Keratinocyte (primary cell): ENCODE results near the gene NDOR1.
"Not testable (repeated sequence)": the region's sequence is repeated elsewhere in the genome, so short reads cannot be mapped to it uniquely, and the experiment has no call there.

Source experiments
- EZH2 ChIP-seq: IDR thresholded peaks from one replicate; pipeline ENCODE4 v1.6.1; 2012; ENCODE audit warnings: inconsistent platforms, mild to moderate bottlenecking, low read length, moderate library complexity
- TF ChIP-seq, protein P1 (sequence below), 3 experiments: IDR thresholded peaks in 1 of 3; conservative IDR thresholded peaks in 1 of 3; optimal IDR thresholded peaks in 1 of 3; 2 replicates in 2 of 3; 3 replicates in 1 of 3; pipeline versions ENCODE3 to v1.5.1; 2011; ENCODE audit warnings: low read length in 3 of 3, mild to moderate bottlenecking in 3 of 3, moderate library complexity in 2 of 3, control low read depth in 1 of 3, inconsistent platforms in 1 of 3; ENCODE audit not compliant: insufficient read depth in 2 of 3; ENCODE audit errors: extremely low read depth in 1 of 3

GRCh38 chr9:137262173-137262908, 56.8 kb downstream of the NDOR1 start:
- TF ChIP-seq, protein P1, sequence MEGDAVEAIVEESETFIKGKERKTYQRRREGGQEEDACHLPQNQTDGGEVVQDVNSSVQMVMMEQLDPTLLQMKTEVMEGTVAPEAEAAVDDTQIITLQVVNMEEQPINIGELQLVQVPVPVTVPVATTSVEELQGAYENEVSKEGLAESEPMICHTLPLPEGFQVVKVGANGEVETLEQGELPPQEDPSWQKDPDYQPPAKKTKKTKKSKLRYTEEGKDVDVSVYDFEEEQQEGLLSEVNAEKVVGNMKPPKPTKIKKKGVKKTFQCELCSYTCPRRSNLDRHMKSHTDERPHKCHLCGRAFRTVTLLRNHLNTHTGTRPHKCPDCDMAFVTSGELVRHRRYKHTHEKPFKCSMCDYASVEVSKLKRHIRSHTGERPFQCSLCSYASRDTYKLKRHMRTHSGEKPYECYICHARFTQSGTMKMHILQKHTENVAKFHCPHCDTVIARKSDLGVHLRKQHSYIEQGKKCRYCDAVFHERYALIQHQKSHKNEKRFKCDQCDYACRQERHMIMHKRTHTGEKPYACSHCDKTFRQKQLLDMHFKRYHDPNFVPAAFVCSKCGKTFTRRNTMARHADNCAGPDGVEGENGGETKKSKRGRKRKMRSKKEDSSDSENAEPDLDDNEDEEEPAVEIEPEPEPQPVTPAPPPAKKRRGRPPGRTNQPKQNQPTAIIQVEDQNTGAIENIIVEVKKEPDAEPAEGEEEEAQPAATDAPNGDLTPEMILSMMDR (optimal IDR thresholded peaks at IDR 0.05 in 1 of 3, IDR thresholded peaks at IDR 0.05 in 1 of 3, conservative IDR thresholded peaks at IDR 0.05 in 1 of 3; ENCODE audit: extremely low read depth in 1 of 3, insufficient read depth in 2 of 3, low read length in 3 of 3), result peak in 1 of 3 experiments; percentile 37
- not testable (repeated sequence) for TF ChIP-seq EZH2
